HepG2 (cell line): ENCODE measurements around the gene IFT52. TPM values are rescaled to one million over a fixed set of nuclear protein-coding genes. Genes with fewer than 3 reads are reported as not detected.

Source experiments
- ARID2 ChIP-seq: sonication (generic); formaldehyde crosslinking; IDR thresholded peaks from 2 replicates; pipeline ENCODE4 v1.8.1; 2022; ENCODE audit warnings: mild to moderate bottlenecking, missing genetic modification reagents, borderline replicate concordance
- ARNT ChIP-seq: fragments of 450-650 bp; IDR thresholded peaks from 2 replicates; pipeline ENCODE4 v1.6.1; 2017
- EHMT2 ChIP-seq: fragments of 200-600 bp; sonication (generic); IDR thresholded peaks from 2 replicates; pipeline ENCODE4 v1.7.0; 2017; ENCODE audit warnings: antibody characterized with exemption, low read depth, low read length, borderline replicate concordance
- IRF2 ChIP-seq: IDR thresholded peaks from 2 replicates; pipeline ENCODE4 v1.6.1; 2018; ENCODE audit warnings: missing genetic modification reagents, missing compliant biosample characterization
- KLF11 ChIP-seq: IDR thresholded peaks from 2 replicates; pipeline ENCODE4 v1.6.1; 2016; ENCODE audit warnings: missing compliant biosample characterization
- MED13 ChIP-seq: sonication (generic); formaldehyde crosslinking; IDR thresholded peaks from 2 replicates; pipeline ENCODE4 v1.5.0; 2020; ENCODE audit warnings: missing genetic modification reagents
- MYNN ChIP-seq: sonication (generic); formaldehyde crosslinking; IDR thresholded peaks from 2 replicates; pipeline ENCODE4 v1.4.0; 2020; ENCODE audit warnings: mild to moderate bottlenecking, low read depth, missing genetic modification reagents
- POLR2AphosphoS2 ChIP-seq: IDR thresholded peaks from 2 replicates; pipeline ENCODE4 v1.6.1; 2011; ENCODE audit warnings: low read depth, low read length, improper control_type of control experiment
- SALL1 ChIP-seq: sonication (generic); formaldehyde crosslinking; IDR thresholded peaks from 2 replicates; pipeline ENCODE4 v1.8.0; 2022; ENCODE audit warnings: mild to moderate bottlenecking, missing genetic modification reagents
- TOE1 ChIP-seq: sonication (generic); formaldehyde crosslinking; IDR thresholded peaks from 2 replicates; pipeline ENCODE4 v1.4.0; 2020; ENCODE audit warnings: mild to moderate bottlenecking, missing genetic modification reagents
- ZFP36L1 ChIP-seq: sonication (generic); formaldehyde crosslinking; IDR thresholded peaks from 2 replicates; pipeline ENCODE4 v1.8.0; 2022; ENCODE audit warnings: mild to moderate bottlenecking, missing genetic modification reagents, moderate library complexity
- ZMAT3 ChIP-seq: sonication (generic); formaldehyde crosslinking; conservative IDR thresholded peaks from 2 replicates; pipeline ENCODE4 v1.7.0; 2021; ENCODE audit warnings: missing genetic modification reagents
- ZNF136 ChIP-seq: sonication (generic); formaldehyde crosslinking; IDR thresholded peaks from 2 replicates; pipeline ENCODE4 v1.8.1; 2022; ENCODE audit warnings: low read depth, mild to moderate bottlenecking, moderate library complexity, missing genetic modification reagents
- ZNF264 ChIP-seq: sonication (generic); formaldehyde crosslinking; IDR thresholded peaks from 2 replicates; pipeline ENCODE4 v1.4.0; 2020; ENCODE audit warnings: missing genetic modification reagents
- ZNF430 ChIP-seq: sonication (generic); formaldehyde crosslinking; IDR thresholded peaks from 2 replicates; pipeline ENCODE4 v1.9.0; 2021; ENCODE audit warnings: mild to moderate bottlenecking, missing genetic modification reagents
- polyA plus RNA-seq, 8 experiments: library from polyadenylated mRNA; depleted of rRNA in 3 of 8; stranded (reverse) in 7 of 8; unstranded in 1 of 8; fragments of >200 nt; fragmentation: Illumina TruSeq in 4 of 8; extraction: Trizol in 4 of 8; gene quantifications; 2 replicates each; pipeline versions ENCODE4 v1.2.1 to v1.2.3, GENCODE V29; 2011 to 2016; ENCODE audit warnings: low read depth in 4 of 8, missing spikeins in 1 of 8, mixed read lengths in 1 of 8; ENCODE audit not compliant: insufficient read depth in 1 of 8
- total RNA-seq, 5 experiments: library from RNA; depleted of rRNA; stranded (reverse); fragments of >200 nt; fragmentation: Illumina TruSeq; extraction: Trizol; gene quantifications; 2 replicates each; pipeline ENCODE4 v1.2.3, GENCODE V29; 2016; ENCODE audit warnings: low read depth in 1 of 5
- TF ChIP-seq, protein P1 (sequence below): sonication (generic); formaldehyde crosslinking; IDR thresholded peaks from 2 replicates; pipeline ENCODE4 v1.5.1; 2020; ENCODE audit warnings: mild to moderate bottlenecking, missing genetic modification reagents, moderate library complexity
- TF ChIP-seq, protein P2 (sequence below): sonication (generic); formaldehyde crosslinking; IDR thresholded peaks from 2 replicates; pipeline ENCODE4 v1.5.1; 2020; ENCODE audit warnings: missing genetic modification reagents, mild to moderate bottlenecking, borderline replicate concordance
- TF ChIP-seq, protein P3 (sequence below): sonication (generic); formaldehyde crosslinking; IDR thresholded peaks from 2 replicates; pipeline ENCODE4 v1.4.0; 2020; ENCODE audit warnings: missing genetic modification reagents, mild to moderate bottlenecking, borderline replicate concordance
- TF ChIP-seq, protein P4 (sequence below): sonication (generic); formaldehyde crosslinking; IDR thresholded peaks from 2 replicates; pipeline ENCODE4 v1.5.1; 2020; ENCODE audit warnings: mild to moderate bottlenecking, missing genetic modification reagents

Gene IFT52
- total and polyA plus RNA-seq, 2 of the 13 experiments (the other 11 are each of a cell fraction or from before 2014, with no cell fraction given) = 48.0 to 64.0 TPM

DNA sequence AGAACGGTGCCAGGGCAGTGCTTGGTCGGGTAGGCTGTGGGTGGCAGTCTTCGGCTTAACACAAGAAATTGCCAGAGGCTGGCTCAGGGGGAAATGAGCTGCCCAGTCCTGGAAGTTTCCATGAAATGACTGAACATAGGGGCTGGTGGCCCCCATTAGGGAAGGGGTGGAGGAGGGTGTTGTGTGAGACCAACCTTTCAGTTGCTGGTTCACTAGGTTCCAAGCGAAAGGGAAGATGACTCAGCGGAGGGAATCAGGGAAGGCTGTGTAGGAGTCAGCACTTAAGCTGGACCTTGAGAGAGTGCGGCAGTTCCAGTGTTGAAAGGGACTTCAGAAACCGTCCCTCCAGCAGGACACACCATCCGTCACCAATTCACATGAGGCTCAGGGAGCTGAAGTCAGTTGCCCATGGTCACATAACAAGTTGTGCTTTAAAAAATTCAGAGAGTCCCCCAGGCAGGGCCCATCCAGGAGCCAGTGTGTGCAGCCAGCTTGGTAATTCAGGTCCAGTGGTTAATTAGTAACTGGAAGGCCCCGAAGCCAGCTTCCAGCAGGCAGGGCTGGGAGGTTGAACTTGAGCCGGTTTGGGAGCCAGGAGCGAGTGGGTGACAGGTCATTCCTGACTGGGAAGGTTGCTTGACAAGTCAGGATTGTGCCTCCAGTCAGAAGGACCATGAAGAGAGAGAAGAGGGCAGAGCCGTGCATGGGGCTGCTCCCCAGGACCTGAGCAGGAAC, 32.2 kb upstream of the IFT52 start, which contains the start of gene SGK2 (continued):
- TF ChIP-seq, protein P1, sequence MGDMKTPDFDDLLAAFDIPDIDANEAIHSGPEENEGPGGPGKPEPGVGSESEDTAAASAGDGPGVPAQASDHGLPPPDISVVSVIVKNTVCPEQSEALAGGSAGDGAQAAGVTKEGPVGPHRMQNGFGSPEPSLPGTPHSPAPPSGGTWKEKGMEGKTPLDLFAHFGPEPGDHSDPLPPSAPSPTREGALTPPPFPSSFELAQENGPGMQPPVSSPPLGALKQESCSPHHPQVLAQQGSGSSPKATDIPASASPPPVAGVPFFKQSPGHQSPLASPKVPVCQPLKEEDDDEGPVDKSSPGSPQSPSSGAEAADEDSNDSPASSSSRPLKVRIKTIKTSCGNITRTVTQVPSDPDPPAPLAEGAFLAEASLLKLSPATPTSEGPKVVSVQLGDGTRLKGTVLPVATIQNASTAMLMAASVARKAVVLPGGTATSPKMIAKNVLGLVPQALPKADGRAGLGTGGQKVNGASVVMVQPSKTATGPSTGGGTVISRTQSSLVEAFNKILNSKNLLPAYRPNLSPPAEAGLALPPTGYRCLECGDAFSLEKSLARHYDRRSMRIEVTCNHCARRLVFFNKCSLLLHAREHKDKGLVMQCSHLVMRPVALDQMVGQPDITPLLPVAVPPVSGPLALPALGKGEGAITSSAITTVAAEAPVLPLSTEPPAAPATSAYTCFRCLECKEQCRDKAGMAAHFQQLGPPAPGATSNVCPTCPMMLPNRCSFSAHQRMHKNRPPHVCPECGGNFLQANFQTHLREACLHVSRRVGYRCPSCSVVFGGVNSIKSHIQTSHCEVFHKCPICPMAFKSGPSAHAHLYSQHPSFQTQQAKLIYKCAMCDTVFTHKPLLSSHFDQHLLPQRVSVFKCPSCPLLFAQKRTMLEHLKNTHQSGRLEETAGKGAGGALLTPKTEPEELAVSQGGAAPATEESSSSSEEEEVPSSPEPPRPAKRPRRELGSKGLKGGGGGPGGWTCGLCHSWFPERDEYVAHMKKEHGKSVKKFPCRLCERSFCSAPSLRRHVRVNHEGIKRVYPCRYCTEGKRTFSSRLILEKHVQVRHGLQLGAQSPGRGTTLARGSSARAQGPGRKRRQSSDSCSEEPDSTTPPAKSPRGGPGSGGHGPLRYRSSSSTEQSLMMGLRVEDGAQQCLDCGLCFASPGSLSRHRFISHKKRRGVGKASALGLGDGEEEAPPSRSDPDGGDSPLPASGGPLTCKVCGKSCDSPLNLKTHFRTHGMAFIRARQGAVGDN = peak; percentile 83
- TF ChIP-seq SALL1 (peak; percentile 93), MYNN (no peak), ZNF430 (CRISPR knock-in tag) (peak; percentile 79), ARNT (no peak), ARID2 (no peak), ZNF264 (CRISPR knock-in tag) (peak; percentile 80; the same call in 1 of the 2 replicates), ZFP36L1 (0 out of 2 replicates have a peak, but pooled peaks have one; percentile 40), TOE1 (CRISPR knock-in tag) (no peak), KLF11 (CRISPR knock-in tag) (no peak), ZNF136 (CRISPR knock-in tag) (peak; percentile 89; the same call in 1 of the 2 replicates), MED13 (CRISPR knock-in tag) (no peak), IRF2 (CRISPR knock-in tag) (peak; percentile 79; the same call in 1 of the 2 replicates), ZMAT3 (CRISPR knock-in tag) (peak; percentile 93), EHMT2 (no peak), POLR2AphosphoS2 (no peak)
- TF ChIP-seq, protein P2, sequence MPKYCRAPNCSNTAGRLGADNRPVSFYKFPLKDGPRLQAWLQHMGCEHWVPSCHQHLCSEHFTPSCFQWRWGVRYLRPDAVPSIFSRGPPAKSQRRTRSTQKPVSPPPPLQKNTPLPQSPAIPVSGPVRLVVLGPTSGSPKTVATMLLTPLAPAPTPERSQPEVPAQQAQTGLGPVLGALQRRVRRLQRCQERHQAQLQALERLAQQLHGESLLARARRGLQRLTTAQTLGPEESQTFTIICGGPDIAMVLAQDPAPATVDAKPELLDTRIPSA (CRISPR knock-in tag) = no peak; the same call in 1 of the 2 replicates
- TF ChIP-seq, protein P3, sequence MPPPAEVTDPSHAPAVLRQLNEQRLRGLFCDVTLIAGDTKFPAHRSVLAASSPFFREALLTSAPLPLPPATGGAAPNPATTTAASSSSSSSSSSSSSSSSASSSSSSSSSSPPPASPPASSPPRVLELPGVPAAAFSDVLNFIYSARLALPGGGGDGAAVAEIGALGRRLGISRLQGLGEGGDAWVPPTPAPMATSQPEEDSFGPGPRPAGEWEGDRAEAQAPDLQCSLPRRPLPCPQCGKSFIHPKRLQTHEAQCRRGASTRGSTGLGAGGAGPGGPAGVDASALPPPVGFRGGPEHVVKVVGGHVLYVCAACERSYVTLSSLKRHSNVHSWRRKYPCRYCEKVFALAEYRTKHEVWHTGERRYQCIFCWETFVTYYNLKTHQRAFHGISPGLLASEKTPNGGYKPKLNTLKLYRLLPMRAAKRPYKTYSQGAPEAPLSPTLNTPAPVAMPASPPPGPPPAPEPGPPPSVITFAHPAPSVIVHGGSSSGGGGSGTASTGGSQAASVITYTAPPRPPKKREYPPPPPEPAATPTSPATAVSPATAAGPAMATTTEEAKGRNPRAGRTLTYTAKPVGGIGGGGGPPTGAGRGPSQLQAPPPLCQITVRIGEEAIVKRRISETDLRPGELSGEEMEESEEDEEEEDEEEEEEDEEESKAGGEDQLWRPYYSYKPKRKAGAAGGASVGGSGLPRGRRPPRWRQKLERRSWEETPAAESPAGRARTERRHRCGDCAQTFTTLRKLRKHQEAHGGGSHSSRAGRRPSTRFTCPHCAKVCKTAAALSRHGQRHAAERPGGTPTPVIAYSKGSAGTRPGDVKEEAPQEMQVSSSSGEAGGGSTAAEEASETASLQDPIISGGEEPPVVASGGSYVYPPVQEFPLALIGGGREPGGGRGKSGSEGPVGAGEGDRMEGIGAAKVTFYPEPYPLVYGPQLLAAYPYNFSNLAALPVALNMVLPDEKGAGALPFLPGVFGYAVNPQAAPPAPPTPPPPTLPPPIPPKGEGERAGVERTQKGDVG = peak; percentile 95; the same call in 1 of the 2 replicates
- TF ChIP-seq, protein P4, sequence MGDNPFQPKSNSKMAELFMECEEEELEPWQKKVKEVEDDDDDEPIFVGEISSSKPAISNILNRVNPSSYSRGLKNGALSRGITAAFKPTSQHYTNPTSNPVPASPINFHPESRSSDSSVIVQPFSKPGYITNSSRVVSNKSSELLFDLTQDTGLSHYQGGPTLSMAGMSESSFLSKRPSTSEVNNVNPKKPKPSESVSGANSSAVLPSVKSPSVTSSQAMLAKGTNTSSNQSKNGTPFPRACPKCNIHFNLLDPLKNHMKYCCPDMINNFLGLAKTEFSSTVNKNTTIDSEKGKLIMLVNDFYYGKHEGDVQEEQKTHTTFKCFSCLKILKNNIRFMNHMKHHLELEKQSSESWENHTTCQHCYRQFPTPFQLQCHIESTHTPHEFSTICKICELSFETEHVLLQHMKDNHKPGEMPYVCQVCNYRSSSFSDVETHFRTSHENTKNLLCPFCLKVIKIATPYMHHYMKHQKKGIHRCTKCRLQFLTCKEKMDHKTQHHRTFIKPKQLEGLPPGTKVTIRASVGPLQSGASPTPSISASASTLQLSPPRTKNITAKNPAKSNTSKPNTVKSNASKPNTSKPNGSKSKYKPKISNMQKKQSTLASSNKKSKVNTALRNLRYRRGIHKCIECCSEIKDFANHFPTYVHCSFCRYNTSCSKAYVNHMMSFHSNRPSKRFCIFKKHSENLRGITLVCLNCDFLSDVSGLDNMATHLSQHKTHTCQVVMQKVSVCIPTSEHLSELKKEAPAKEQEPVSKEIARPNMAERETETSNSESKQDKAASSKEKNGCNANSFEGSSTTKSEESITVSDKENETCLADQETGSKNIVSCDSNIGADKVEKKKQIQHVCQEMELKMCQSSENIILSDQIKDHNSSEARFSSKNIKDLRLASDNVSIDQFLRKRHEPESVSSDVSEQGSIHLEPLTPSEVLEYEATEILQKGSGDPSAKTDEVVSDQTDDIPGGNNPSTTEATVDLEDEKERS (CRISPR knock-in tag) = peak; percentile 74
